ENCODE results near the gene CEMIP2.

CEMIP2 gene

DNA sequence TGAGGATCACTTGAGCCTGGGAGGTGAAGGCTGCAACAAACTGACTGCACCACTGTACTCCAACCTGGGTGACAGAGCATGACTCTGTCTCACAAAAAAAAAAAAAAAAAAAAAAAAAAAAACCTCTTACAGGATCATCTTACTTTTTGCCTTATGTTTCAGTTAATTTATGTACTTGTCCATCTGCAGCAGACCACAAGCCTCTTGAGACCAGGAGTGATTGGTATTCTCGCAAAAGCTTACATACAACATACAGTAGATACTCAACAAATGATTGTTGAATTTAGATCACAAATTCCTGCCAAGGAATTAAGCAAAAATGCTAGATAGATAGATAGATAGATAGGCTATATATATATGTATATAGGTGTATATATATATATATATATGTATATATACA, 12.4 kb downstream of the CEMIP2 start:
- H3K27ac ChIP-seq (ENCODE audit: low read depth, low read length): no peak overlapping the region
- H4K20me1 ChIP-seq (ENCODE audit: low read depth, low read length): peaks cover 4% of the 10 kb centered on the region; the same call in 1 of the 2 replicates

GRCh38 chr9:71755230-71755629, 13.1 kb downstream of the CEMIP2 start:
- no peaks in the 10 kb centered on the region for H3F3A ChIP-seq (ENCODE audit: insufficient read depth)
- H3K27me3 ChIP-seq (ENCODE audit: low read length): no peaks in the 10 kb centered on the region
- H3K9me3 ChIP-seq (ENCODE audit: insufficient read depth, low read length): no peaks in the 10 kb centered on the region
- no peak overlapping the region for H3K4me3 ChIP-seq (ENCODE audit: insufficient read depth, low read length, poor library complexity, severe bottlenecking)
- H3K79me2 ChIP-seq (ENCODE audit: insufficient read depth, low read length): no peaks in the 10 kb centered on the region
- H3K9me2 ChIP-seq (replicated peaks; ENCODE audit: insufficient read depth, low read length): no peaks in the 10 kb centered on the region
- peaks cover 4% of the 10 kb centered on the region; the same call in 1 of the 2 replicates for H4K20me1 ChIP-seq (ENCODE audit: low read depth, low read length)
- no peaks in the 10 kb centered on the region for H3K36me3 ChIP-seq (ENCODE audit: low read length)
- no peak for TF ChIP-seq CTCF (IDR thresholded peaks at IDR 0.05; ENCODE audit: insufficient read depth, low read length, poor library complexity, severe bottlenecking)
- TF ChIP-seq EZH2phosphoT487 (conservative IDR thresholded peaks at IDR 0.05; ENCODE audit: low read length): no peak
- H2AFZ ChIP-seq (ENCODE audit: low read depth, low read length, severe bottlenecking): no peak overlapping the region
- H3K4me2 ChIP-seq (ENCODE audit: low read depth, low read length, poor library complexity, severe bottlenecking): no peak overlapping the region
- H3K27ac ChIP-seq (ENCODE audit: low read depth, low read length): no peak overlapping the region
- H3K9ac ChIP-seq (ENCODE audit: low read length): no peak overlapping the region

More for the DNA sequence above, 12.4 kb downstream of the CEMIP2 start:
- no peaks in the 10 kb centered on the region for H3F3A ChIP-seq (ENCODE audit: insufficient read depth)
- H3K9me2 ChIP-seq (replicated peaks; ENCODE audit: insufficient read depth, low read length): no peaks in the 10 kb centered on the region
- no peak for TF ChIP-seq CTCF (IDR thresholded peaks at IDR 0.05; ENCODE audit: insufficient read depth, low read length, poor library complexity, severe bottlenecking)
- TF ChIP-seq EZH2phosphoT487 (conservative IDR thresholded peaks at IDR 0.05; ENCODE audit: low read length): no peak
- no peak overlapping the region for H3K4me3 ChIP-seq (ENCODE audit: insufficient read depth, low read length, poor library complexity, severe bottlenecking)
- no peaks in the 10 kb centered on the region for H3K27me3 ChIP-seq (ENCODE audit: low read length)
- H3K9ac ChIP-seq (ENCODE audit: low read length): no peak overlapping the region
- H2AFZ ChIP-seq (ENCODE audit: low read depth, low read length, severe bottlenecking): no peak overlapping the region
- no peak overlapping the region for H3K4me2 ChIP-seq (ENCODE audit: low read depth, low read length, poor library complexity, severe bottlenecking)
- H3K36me3 ChIP-seq (ENCODE audit: low read length): no peaks in the 10 kb centered on the region
- H3K9me3 ChIP-seq (ENCODE audit: insufficient read depth, low read length): no peaks in the 10 kb centered on the region
- H3K79me2 ChIP-seq (ENCODE audit: insufficient read depth, low read length): no peaks in the 10 kb centered on the region

- Histone ChIP-seq H3K27me3 (ENCODE audit: low read length) (no peaks in the 10 kb centered on the region), H4K20me1 (ENCODE audit: low read depth, low read length) (peaks cover 4% of the 10 kb centered on the region; the same call in 1 of the 2 replicates), H3K9ac (ENCODE audit: low read length) (no peak overlapping the region), H3F3A (ENCODE audit: insufficient read depth) (no peaks in the 10 kb centered on the region), H3K4me3 (ENCODE audit: insufficient read depth, low read length, poor library complexity, severe bottlenecking) (no peak overlapping the region), H3K36me3 (ENCODE audit: low read length) (no peaks in the 10 kb centered on the region), H3K9me3 (ENCODE audit: insufficient read depth, low read length) (no peaks in the 10 kb centered on the region), H3K4me2 (ENCODE audit: low read depth, low read length, poor library complexity, severe bottlenecking) (no peak overlapping the region), H2AFZ (ENCODE audit: low read depth, low read length, severe bottlenecking) (no peak overlapping the region), H3K9me2 (replicated peaks; ENCODE audit: insufficient read depth, low read length) (no peaks in the 10 kb centered on the region), H3K27ac (ENCODE audit: low read depth, low read length) (no peak overlapping the region), H3K79me2 (ENCODE audit: insufficient read depth, low read length) (no peaks in the 10 kb centered on the region)
- TF ChIP-seq EZH2phosphoT487 (conservative IDR thresholded peaks at IDR 0.05; ENCODE audit: low read length): no peak
- TF ChIP-seq CTCF (IDR thresholded peaks at IDR 0.05; ENCODE audit: insufficient read depth, low read length, poor library complexity, severe bottlenecking): no peak
These were observed 14.2 kb downstream of the CEMIP2 start for GRCh38 chr9:71754151-71754550.

Measured in SU-DHL-6 (cell line).